Measurements from ENCODE around the gene FBN1. TPM values are rescaled to one million over a fixed set of nuclear protein-coding genes. Genes with fewer than 3 reads are reported as not detected.

The FBN1 gene
- total RNA-seq, 4 donors from 2014 or later: 113 to 147 (median 120) TPM

DNA sequence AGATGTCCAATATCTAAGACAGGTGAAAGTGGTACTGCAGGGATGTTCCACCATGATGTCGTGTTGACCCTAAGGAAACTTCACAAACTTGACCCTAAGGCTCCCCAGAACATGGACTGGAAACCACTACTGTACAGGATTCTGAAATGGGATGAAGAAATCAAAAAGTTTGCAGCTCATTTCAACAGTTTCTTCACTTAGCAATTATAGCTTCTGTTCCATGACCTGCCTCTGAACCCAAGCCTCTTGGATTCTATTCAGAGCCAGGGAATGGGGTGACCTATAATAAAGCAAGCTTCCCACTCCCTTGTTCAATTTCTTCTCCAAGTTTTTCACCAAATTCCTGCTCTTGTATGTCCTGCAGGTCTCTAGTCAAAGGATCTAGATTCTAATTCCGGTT, 273.5 kb downstream of the FBN1 start:
- H3K4me1 ChIP-seq: peaks cover 0 to 3% of the 10 kb centered on the region in 2 donors
- H3K27ac ChIP-seq: no peak overlapping the region
- intact Hi-C loops (cut with DNase I): no loop called here
- TF ChIP-seq, protein P1, sequence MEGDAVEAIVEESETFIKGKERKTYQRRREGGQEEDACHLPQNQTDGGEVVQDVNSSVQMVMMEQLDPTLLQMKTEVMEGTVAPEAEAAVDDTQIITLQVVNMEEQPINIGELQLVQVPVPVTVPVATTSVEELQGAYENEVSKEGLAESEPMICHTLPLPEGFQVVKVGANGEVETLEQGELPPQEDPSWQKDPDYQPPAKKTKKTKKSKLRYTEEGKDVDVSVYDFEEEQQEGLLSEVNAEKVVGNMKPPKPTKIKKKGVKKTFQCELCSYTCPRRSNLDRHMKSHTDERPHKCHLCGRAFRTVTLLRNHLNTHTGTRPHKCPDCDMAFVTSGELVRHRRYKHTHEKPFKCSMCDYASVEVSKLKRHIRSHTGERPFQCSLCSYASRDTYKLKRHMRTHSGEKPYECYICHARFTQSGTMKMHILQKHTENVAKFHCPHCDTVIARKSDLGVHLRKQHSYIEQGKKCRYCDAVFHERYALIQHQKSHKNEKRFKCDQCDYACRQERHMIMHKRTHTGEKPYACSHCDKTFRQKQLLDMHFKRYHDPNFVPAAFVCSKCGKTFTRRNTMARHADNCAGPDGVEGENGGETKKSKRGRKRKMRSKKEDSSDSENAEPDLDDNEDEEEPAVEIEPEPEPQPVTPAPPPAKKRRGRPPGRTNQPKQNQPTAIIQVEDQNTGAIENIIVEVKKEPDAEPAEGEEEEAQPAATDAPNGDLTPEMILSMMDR (IDR thresholded peaks at IDR 0.05): no peak
- TF ChIP-seq POLR2A (IDR thresholded peaks at IDR 0.05): no peak
- H3K4me3 ChIP-seq (replicated peaks in 1 of 3): no peak overlapping the region
- DNase-seq: no peak
- H3K9me3 ChIP-seq: no peaks in the 10 kb centered on the region
- whole genome bisulfite sequencing, 2 donors: 86 to 90% methylated on average over 2 of the region's 2 CpGs
- no peaks in the 10 kb centered on the region for H3K27me3 ChIP-seq
- no peaks in the 10 kb centered on the region for H3K36me3 ChIP-seq

DNA sequence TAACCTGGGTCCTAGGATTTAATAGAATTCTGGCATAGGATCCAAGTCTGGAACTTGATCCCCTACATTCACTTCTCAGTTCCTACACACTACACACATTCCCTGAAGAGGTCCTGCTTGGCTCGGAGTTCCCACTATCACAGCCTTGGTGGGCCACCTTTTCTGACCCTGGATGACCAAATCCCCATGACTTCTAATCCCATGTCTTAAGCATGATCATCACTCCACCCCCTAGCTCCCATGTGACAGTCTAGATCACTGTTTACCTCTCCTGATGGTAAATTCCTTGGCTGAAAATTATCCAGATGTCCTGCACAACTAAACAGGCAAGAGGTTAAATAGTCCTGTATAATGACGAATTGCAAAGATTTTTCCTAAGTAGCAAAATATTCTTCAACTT, 274.0 kb downstream of the FBN1 start:
- no peak for DNase-seq
- no peak overlapping the region for H3K4me3 ChIP-seq (replicated peaks in 1 of 3)
- intact Hi-C loops (cut with DNase I): no loop called here
- TF ChIP-seq, protein P1 (IDR thresholded peaks at IDR 0.05): no peak
- no peak for TF ChIP-seq POLR2A (IDR thresholded peaks at IDR 0.05)
- H3K27me3 ChIP-seq: no peaks in the 10 kb centered on the region
- H3K4me1 ChIP-seq: peaks cover 0 to 3% of the 10 kb centered on the region in 2 donors
- no peak overlapping the region for H3K27ac ChIP-seq
- H3K9me3 ChIP-seq: no peaks in the 10 kb centered on the region
- H3K36me3 ChIP-seq: no peaks in the 10 kb centered on the region
- 44 to 50% methylated on average over 2 of the region's 2 CpGs for WGBS, 2 donors

DNA sequence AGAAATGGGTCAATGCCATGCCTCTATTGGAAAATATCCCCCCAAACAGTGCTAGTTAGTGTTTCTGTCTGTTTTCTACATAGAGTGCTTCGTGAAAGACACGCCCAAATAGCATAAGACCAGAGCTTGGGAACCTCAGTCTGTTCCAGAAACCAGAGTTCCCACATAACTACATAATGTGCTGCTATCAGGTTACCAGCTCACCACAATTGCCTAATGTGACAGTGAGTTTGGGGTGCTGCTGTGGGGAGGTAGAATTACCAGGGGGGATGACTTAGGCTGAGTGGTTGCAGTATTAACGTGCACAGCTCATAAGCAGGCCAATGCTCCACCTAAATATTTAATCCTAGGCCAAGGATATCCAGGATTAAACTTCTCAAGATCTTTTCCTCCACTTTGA, 275.0 kb downstream of the FBN1 start:
- TF ChIP-seq, protein P1 (IDR thresholded peaks at IDR 0.05): no peak
- no peak for TF ChIP-seq POLR2A (IDR thresholded peaks at IDR 0.05)
- Histone ChIP-seq H3K4me3 (replicated peaks in 1 of 3) (no peak overlapping the region), H3K9me3 (no peaks in the 10 kb centered on the region), H3K4me1 (peaks cover 0 to 3% of the 10 kb centered on the region in 2 donors), H3K36me3 (no peaks in the 10 kb centered on the region), H3K27me3 (no peaks in the 10 kb centered on the region), H3K27ac (no peak overlapping the region)
- intact Hi-C loops (cut with DNase I): no loop called here
- WGBS, 2 donors: 81 to 93% methylated on average over 3 of the region's 3 CpGs
- no peak for DNase-seq

DNA sequence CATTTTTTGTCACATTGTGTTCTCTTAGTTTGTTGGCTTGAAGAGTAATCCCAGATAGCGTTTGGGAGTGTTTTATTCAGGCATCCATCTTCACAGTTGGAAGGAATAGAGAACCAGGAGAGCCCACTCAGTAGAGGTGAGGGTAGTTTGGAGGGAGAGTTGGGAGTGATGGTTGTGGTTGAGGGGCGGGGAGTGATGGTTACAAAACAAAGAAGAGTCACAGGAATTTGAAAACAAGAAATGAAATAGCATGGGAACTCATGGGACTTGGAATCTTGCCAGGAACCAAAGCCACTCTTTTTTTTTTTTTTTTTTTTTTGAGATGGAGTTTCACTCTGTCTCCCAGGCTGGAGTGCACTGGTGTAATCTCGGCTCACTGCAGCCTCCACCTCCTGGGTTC, 278.0 kb downstream of the FBN1 start:
- no peaks in the 10 kb centered on the region for H3K4me1 ChIP-seq
- H3K27me3 ChIP-seq: no peaks in the 10 kb centered on the region
- no peak overlapping the region for H3K4me3 ChIP-seq (replicated peaks in 1 of 3)
- intact Hi-C loops (cut with DNase I): no loop called here
- no peak for DNase-seq
- WGBS, 2 donors: 74 to 85% methylated on average over 3 of the region's 3 CpGs
- no peaks in the 10 kb centered on the region for H3K9me3 ChIP-seq
- no peaks in the 10 kb centered on the region for H3K36me3 ChIP-seq
- H3K27ac ChIP-seq: no peak overlapping the region
- TF ChIP-seq, protein P1 (IDR thresholded peaks at IDR 0.05): no peak
- no peak for TF ChIP-seq POLR2A (IDR thresholded peaks at IDR 0.05)

DNA sequence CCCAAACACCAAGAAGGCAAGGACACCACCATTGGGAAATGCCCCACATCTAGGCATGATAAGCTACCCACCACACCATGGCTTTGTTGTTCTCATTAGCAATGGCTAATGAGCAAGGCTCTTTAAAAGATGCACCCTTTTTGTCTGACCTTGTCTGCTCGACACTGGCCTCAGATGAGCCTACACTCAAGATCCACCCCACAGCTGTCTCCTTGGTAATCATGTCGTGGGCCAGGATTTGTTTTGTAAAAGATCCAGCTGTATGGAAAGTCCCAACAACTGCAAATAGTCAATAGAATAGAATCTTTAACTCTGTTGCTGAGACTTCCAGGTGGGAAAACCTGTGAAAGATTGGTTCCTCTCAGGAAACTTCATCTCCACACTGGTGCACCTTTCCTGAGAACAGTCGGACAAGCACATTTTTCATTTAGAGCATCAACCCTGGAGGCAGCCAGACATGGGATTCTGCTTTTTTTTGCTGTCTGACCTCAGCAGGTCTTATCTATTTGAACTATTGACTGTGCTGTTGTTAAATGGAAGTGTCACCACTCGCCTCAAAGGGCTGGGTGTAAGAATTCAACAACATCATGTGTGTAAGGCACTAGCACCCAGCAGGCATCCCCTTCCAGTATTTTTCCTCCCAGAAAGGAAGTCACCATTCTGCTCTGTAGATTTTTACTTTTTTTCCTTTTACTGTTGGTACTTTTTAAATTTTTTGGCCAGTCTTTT, 278.8 kb downstream of the FBN1 start:
- H3K27me3 ChIP-seq: no peaks in the 10 kb centered on the region
- TF ChIP-seq, protein P1 (IDR thresholded peaks at IDR 0.05): no peak
- TF ChIP-seq POLR2A (IDR thresholded peaks at IDR 0.05): no peak
- intact Hi-C loops (cut with DNase I): no loop called here
- H3K9me3 ChIP-seq: no peaks in the 10 kb centered on the region
- H3K4me1 ChIP-seq: no peaks in the 10 kb centered on the region
- H3K36me3 ChIP-seq: no peaks in the 10 kb centered on the region
- H3K27ac ChIP-seq: no peak overlapping the region
- WGBS, 2 donors: 74 to 88% methylated on average over 4 of the region's 4 CpGs
- no peak for DNase-seq
- no peak overlapping the region for H3K4me3 ChIP-seq (replicated peaks in 1 of 3)

All from thyroid gland (tissue), 4 donors.